ENCODE data around the gene IGSF9.

IGSF9 gene

DNA sequence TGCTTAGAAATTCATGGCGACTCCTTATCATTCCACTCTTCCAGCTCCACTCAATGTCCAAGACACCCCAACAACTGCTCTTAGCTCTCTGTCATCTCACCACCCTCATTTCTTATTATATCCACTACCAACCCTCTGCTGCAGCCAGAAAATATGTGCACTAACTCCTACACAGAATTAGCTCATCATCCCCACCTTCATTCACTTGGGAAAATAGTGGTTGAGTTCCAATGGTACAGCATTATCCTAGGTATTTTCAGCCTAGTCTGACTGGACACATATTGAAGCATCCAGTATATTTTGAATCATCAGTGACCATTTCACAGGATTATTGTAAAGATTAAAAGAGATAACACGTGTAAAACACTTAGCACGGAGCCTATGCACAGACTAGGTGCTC, 66.3 kb downstream of the IGSF9 start:
- H3K36me3 ChIP-seq (ENCODE audit: low read length), result no peaks in the 10 kb centered on the region
- H3K4me2 ChIP-seq (ENCODE audit: low read depth, low read length, poor library complexity, severe bottlenecking), result no peak overlapping the region
- H3K27me3 ChIP-seq (ENCODE audit: low read length), result no peaks in the 10 kb centered on the region
- H3K27ac ChIP-seq (ENCODE audit: low read depth, low read length), result no peak overlapping the region
- H3F3A ChIP-seq (ENCODE audit: insufficient read depth), result no peaks in the 10 kb centered on the region
- H4K20me1 ChIP-seq (ENCODE audit: low read depth, low read length), result no peaks in the 10 kb centered on the region
- no peak overlapping the region for H2AFZ ChIP-seq (ENCODE audit: low read depth, low read length, severe bottlenecking)
- H3K79me2 ChIP-seq (ENCODE audit: insufficient read depth, low read length), result no peaks in the 10 kb centered on the region
- TF ChIP-seq, protein P1, sequence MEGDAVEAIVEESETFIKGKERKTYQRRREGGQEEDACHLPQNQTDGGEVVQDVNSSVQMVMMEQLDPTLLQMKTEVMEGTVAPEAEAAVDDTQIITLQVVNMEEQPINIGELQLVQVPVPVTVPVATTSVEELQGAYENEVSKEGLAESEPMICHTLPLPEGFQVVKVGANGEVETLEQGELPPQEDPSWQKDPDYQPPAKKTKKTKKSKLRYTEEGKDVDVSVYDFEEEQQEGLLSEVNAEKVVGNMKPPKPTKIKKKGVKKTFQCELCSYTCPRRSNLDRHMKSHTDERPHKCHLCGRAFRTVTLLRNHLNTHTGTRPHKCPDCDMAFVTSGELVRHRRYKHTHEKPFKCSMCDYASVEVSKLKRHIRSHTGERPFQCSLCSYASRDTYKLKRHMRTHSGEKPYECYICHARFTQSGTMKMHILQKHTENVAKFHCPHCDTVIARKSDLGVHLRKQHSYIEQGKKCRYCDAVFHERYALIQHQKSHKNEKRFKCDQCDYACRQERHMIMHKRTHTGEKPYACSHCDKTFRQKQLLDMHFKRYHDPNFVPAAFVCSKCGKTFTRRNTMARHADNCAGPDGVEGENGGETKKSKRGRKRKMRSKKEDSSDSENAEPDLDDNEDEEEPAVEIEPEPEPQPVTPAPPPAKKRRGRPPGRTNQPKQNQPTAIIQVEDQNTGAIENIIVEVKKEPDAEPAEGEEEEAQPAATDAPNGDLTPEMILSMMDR (IDR thresholded peaks at IDR 0.05; ENCODE audit: insufficient read depth, low read length, poor library complexity, severe bottlenecking), result no peak
- no peak overlapping the region for H3K9ac ChIP-seq (ENCODE audit: low read length)
- no peaks in the 10 kb centered on the region for H3K9me2 ChIP-seq (replicated peaks; ENCODE audit: insufficient read depth, low read length)
- no peak overlapping the region for H3K4me3 ChIP-seq (ENCODE audit: insufficient read depth, low read length, poor library complexity, severe bottlenecking)
- no peaks in the 10 kb centered on the region for H3K9me3 ChIP-seq (ENCODE audit: insufficient read depth, low read length)

GRCh38 chr1:159877695-159878444, 67.5 kb downstream of the IGSF9 start:
- H4K20me1 ChIP-seq (ENCODE audit: low read depth, low read length), result no peaks in the 10 kb centered on the region
- no peaks in the 10 kb centered on the region for H3F3A ChIP-seq (ENCODE audit: insufficient read depth)
- no peak overlapping the region for H3K27ac ChIP-seq (ENCODE audit: low read depth, low read length)
- H3K9ac ChIP-seq (ENCODE audit: low read length), result no peak overlapping the region
- no peak overlapping the region for H3K4me2 ChIP-seq (ENCODE audit: low read depth, low read length, poor library complexity, severe bottlenecking)
- no peaks in the 10 kb centered on the region for H3K79me2 ChIP-seq (ENCODE audit: insufficient read depth, low read length)
- no peak overlapping the region for H3K4me3 ChIP-seq (ENCODE audit: insufficient read depth, low read length, poor library complexity, severe bottlenecking)
- H2AFZ ChIP-seq (ENCODE audit: low read depth, low read length, severe bottlenecking), result no peak overlapping the region
- TF ChIP-seq EZH2phosphoT487 (conservative IDR thresholded peaks at IDR 0.05; ENCODE audit: low read length), result no peak
- TF ChIP-seq, protein P1 (IDR thresholded peaks at IDR 0.05; ENCODE audit: insufficient read depth, low read length, poor library complexity, severe bottlenecking), result no peak
- H3K9me2 ChIP-seq (replicated peaks; ENCODE audit: insufficient read depth, low read length), result no peaks in the 10 kb centered on the region
- H3K27me3 ChIP-seq (ENCODE audit: low read length), result no peaks in the 10 kb centered on the region
- H3K36me3 ChIP-seq (ENCODE audit: low read length), result no peaks in the 10 kb centered on the region
- no peaks in the 10 kb centered on the region for H3K9me3 ChIP-seq (ENCODE audit: insufficient read depth, low read length)

Data from SU-DHL-6 (cell line).